CD4-positive, alpha-beta T cell treated with Interleukin-10 for 1 hour (primary cell): ENCODE results near the gene LSM2.
A peak's percentile ranks its signal among the peaks of the same experiment; 100 is the strongest.
"Not testable (repeated sequence)": the region's sequence is repeated elsewhere in the genome, so short reads cannot be mapped to it uniquely, and the experiment has no call there.

Experiments
- DNase-seq: peaks from one replicate; pipeline ENCODE4 v3.0.0-alpha.2; 2020

LSM2 gene

GRCh38 chr6:31795616-31796298 is 11.0 kb downstream of the LSM2 start, which contains the start of gene VARS1:
Gene VARS1, minus strand, starts transcription at chr6:31795752. Its CDS starts 535 bp downstream, at chr6:31795217.
- peak; percentile 89 for DNase-seq

DNA sequence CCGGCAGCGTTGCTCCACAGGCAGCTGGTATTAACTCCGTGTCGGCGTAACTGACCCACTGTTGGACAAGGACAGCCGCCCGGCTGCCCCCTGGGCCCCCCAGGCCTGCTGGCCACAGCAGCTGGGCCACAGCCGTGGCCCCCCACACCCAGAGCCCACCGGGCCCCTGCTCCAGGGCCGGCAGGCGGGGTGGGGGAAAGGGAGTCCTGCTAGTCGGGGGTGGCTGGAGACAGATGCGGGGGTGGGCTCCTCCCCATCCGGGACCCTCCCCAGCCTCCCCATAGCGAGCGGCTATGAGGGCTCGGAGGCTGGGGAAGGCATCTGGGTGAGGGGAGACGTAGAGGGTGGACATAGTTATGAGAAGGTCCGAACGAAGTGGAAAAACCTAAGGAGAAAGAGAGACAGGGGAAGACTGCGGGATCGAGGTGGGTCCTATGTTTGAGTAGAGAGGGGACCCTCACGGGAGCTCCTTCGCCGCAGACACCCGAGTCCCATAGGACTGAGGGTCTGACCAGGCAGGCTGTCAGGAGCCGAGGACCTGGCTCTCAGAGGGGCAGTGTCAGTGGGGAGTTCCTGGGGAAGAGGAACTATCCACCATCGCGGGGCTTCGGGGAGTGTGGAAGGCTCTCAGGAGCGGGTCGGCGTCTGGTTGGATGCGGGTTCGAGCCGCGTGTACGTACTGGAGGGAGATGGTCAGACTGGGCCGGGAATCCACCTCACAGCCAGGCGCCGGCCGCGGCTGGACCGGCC is 11.7 kb downstream of the LSM2 start:
- no peak for DNase-seq

DNA sequence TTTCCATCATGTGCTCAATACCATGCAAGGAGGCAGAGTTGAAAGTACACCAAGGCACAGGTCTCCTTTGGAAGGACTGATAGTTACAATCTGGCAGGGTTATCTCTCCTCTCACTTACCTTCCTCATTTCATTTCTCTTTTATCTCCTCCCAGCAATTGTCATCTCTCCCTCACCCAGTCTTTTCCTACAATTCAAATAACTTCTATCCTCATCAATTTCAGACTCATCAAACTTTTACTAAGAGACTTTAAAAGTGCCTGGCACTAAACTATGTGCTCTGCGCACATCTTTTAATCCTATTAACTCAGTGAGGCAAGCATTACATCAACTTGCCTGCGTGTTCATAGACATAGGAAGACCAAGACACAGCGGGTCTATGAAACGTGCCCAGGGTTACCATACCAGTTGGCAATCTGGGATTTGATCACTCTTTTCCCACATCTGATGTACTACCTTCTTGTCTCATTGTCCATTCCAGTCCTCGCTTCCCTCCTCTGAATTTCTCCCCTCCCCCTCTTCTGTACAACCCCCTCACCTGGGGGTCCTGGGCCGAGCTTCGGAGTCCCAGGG is 12.4 kb downstream of the LSM2 start:
- no peak for DNase-seq

- DNase-seq: not testable (repeated sequence)
Observed at GRCh38 chr6:31793927-31794245, 12.9 kb downstream of the LSM2 start.

GRCh38 chr6:31792761-31793171 is 14.0 kb downstream of the LSM2 start:
- no peak for DNase-seq

DNA sequence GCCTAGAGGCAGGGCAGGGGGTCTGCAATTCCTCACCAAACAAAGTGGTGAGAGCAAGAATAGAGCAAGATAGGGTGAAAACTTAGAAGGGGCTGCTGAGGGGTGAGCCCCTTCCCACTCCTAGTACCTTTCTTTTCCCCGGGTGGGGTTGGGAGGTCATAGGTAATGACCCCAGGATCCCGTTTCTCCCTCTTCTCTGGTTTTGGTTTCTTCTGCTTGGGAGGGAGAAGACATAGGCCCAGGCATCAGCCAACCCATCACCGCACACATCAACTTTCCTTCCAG is 14.7 kb downstream of the LSM2 start:
- DNase-seq: no peak

DNA sequence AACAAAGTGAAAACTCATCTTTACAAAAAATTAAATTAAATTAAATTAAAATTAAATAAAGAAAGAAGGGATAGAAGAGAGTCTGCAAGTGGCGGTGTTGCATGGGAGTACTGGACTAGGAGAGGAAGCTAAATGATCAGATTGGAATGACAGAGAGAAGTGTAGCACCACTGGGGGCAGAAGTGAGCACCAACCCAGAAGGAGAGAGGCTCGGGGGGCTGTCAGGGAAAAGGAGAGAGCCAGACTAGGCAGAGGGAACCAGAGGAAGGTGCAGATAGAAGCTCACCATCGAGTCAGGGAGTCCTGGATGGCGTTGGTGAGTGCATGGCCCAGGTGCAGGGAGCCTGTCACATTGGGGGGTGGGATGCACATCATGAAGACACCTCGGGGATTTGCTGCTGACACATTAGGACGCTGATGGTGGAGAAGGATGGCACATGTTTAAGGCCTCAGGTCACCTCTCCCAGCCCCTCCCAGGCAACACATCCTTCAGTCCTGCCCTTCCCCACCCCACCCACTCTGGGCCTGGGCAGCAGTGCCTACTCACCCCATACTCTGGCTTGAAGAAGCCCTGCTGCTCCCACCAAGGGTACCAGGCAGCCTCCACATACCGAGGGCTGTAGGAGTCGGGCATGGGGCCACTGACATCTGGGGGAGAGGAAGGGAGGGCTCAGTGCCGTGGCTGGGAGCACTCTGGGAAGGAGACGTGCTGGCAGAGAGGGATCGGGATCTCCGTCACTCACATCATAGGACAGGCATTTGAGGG is 15.3 kb downstream of the LSM2 start:
- DNase-seq: peak; percentile 50

DNA sequence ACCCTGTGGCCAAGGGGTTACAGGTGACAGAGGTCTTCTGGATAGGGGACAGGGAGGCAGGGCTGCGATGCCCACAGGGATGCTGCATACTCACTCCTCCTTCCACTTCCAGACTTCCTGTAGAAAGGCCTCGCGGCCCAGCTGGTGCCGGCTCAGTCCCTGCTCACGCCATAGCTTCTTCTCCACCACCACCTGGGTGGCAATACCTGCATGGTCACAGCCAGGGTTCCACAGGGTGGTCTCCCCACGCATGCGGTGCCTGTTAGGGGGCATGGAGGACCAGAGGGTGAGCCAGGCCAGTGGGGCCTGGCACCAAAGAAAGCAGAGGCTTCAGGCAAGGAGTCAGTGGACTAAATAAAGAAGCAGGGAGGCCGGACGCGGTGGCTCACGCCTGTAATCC is 21.3 kb downstream of the LSM2 start:
- DNase-seq: no peak

- DNase-seq: no peak
Observed at GRCh38 chr6:31784098-31784925, 22.5 kb downstream of the LSM2 start.

GRCh38 chr6:31782126-31782855 is 24.5 kb downstream of the LSM2 start:
- DNase-seq: no peak

- DNase-seq: no peak
Observed at GRCh38 chr6:31781244-31782125, 25.3 kb downstream of the LSM2 start.

DNA sequence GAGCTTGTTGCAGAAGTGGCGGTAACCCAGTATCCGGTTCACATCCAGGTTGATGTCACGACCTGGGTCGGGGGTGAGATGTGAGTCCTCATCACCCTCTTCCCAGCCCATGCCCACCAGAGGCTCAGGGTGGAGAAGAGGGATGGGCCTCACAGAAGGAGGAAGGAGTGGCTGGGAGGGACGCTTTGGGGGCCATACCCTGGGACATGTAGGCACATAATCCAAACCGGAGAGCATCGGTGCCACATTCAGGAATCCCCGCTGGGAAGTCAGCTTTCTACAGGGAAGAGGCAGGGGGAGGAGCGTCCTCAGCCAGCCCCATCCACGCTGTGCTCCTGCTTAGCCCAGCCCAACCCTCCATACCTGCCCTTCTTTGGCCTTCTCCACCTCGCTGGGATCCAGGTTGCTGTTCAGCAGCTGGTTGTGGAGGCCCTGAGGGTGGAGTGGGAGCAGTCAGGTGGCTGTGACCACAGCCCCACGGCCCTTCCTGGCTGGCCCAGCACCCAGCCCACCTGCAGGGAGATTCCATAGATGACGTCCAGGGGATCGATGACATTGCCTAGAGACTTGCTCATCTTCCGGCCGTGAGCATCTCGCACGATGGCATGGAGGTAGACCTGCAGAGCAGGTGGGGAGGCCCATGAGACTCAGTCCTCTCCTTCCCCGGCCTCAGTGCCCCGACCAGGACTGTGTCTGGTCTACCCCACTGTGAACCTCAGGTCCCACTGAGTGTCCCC is 26.1 kb downstream of the LSM2 start:
- DNase-seq: no peak

DNA sequence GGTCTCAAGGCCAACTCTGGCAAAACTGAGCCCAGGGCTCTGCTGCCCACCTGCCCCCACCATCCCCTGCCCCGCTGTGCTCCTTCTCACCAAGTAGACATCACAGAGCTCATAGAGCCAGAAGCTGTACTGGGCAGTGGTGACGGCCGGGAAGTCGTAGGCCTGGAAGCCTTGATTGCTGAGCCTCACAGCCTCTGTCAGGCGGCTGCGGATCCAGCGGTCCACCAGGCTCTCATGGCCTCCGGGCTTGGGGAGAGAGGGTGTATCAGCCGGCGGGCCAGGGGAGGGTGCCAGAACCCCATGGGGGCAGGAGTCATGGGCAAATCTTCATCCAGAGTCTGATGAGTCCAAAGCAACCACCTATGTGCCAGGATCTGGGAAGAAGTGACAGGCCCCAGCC is 26.9 kb downstream of the LSM2 start:
- no peak for DNase-seq

DNA sequence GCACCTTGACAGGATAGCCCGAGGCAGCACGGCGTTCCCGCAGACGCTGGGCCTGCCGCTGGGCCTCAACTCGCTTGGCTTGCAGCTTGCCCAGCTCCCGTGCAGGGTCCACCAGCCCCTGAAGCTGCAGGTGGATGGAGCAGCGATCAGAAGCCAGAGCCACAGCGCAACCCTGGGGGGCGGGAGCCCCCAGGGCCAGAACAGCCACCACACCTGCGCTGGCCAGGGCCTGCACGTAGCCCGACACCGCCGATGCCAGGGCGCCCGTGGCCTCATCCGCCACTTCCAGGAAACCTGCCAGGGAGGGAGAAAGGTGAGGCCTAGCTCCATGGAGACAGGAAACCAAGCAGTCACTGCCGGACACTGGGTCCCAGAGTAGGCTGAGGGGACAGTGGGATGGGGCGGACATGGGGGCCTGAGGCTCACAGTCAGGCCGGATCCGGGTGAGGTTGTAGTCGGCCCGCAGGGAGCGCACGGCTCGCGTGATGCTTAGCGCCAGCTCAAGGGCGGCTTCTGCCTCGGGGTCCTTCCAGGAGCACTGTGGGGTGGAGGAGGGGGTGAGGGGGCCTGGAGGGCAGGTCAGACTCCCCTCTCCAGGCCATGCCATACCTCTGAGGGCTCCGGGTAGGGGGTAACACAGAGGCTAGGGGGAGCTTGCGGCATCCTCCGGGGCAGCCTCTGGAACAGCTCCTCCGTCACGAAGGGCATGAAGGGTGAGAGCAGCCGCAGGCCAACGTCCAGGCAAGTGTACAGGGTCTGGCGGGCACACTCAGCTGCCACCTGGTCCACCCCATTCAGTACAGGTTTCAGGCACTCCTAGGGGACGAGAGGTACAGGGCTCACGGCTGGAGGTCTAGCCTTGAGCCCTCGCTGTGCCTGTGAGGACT is 27.5 kb downstream of the LSM2 start:
- no peak for DNase-seq

GRCh38 chr6:31778193-31778592 is 28.6 kb downstream of the LSM2 start:
- DNase-seq: no peak

GRCh38 chr6:31777667-31778050 is 29.1 kb downstream of the LSM2 start:
- no peak for DNase-seq

DNA sequence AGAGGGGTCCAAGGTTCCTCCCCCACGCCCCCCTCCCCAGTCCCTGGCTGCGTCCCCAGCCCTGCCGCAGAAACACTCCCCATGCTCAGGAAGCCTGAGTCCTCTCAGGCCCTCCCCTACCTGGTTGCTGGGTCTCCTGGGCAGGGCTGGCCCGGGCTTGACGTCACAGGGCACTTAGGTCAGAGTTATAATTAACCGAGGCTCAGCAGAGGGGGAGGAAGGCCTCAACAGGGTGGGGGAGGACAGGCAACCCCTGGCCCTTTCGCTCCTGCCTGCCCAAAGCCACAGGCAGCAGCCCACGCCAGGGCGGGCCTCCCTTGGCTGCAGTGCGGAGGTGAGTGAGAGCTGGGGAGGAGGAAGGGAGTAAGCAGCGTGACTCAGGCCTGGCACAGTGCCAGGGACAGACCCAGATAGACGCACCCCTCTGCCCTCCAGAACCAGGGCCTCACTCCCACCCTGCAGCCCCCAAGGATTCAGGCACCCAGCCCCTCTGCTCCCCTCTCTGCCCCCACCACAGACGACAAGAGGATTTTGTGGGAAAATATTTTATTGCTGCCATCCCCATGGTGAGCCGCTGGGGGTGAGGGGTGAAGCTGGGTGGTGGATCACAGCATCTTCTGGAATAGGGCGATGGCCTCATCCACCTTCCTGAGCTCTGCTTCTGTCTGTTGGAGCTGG is 29.6 kb downstream of the LSM2 start, which contains the start of gene VWA7:
Gene VWA7 (minus strand): TSS at position 340 of the 678 bp plus-strand sequence. CDS start 549 bp downstream, outside the sequence.
- DNase-seq: peak; percentile 79

DNA sequence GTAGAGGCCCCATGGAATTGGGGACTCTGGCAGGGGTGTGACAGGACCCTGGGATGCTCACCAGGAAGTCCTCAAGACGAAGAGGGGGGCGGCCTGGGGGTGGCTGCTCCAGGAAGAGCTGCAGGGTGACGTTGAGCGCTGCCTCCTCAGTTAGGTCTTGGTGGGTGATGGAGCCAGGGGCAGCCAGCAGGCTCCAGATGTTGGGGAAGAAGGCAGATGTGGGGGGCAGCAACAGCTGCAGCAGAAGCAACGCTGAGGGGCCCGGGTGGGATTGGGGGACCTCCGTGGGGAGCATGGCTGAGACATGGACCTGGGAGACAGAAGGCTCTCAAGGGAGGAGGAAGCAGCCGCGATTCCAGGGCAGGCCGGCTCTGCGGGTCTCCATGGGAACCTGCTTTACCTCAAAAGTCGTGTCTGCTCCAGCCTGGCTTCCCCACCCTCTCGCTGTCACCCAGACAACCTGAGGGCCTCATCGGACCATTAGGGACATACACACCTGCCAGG is 30.2 kb downstream of the LSM2 start:
- DNase-seq: no peak
